IPS-NIHi7 (cell line): Measurements from ENCODE around the gene MRPL36.
"Not testable (repeated sequence)": the region's sequence is repeated elsewhere in the genome, so short reads cannot be mapped to it uniquely, and the experiment has no call there.

Source experiments
- DNase-seq: peaks from one replicate; pipeline ENCODE4 v3.0.0; 2012; ENCODE audit warnings: mixed read lengths; ENCODE audit errors: extremely low spot score

The MRPL36 gene

DNA sequence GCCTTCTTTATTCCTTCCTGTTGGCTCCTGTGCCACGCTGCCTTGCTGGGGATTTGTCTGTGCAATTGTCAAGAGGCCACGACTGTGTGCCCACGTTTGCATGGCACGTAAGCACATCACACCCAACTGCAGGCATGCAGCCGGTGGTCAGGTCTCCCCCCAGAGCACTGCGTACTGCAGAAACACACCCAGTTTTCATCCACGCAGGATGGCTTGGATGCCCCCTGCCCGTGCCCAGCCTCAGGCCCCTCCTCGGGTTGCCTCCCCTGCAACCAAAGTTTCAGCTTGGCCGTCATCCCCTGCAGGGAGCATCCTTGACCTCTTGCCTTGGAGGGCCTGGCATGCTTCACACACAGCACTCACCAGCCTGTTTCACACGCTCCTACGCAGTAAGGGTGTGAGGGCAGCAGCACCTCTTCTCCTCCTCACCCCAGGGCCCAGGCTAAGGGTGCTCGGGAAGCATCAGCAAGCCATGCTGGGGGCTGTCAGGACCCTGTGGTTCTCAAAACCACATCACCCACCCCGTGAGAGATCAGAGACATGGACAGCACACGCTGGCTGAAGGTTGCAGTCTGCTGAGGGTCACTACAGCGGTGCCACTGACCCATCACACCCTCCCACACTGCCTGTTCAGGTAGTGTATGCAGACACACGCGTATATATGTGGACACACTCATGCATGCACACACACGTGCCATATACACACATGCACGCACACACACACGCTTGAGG, 3.1 kb downstream of the MRPL36 start:
- DNase-seq = no peak

DNA sequence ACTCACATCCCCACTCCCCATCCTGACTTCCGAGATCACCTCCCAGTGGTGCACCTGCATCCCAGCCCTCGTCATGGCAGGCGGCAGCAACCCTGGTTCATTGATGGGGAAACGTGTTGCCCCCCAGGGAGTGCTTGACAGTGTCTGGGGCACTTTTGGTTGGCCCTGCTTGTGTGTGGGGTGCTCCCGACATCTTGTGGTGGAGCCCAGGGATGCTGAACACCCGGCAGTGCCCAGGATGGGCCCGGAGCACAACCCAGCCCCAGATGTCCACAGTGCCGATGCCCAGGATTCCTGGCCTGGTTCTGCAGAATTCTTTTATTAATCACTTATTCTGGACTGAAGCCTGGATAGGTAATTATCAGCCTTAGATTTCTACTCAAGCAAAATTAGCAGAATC, 3.7 kb downstream of the MRPL36 start:
- no peak for DNase-seq

DNA sequence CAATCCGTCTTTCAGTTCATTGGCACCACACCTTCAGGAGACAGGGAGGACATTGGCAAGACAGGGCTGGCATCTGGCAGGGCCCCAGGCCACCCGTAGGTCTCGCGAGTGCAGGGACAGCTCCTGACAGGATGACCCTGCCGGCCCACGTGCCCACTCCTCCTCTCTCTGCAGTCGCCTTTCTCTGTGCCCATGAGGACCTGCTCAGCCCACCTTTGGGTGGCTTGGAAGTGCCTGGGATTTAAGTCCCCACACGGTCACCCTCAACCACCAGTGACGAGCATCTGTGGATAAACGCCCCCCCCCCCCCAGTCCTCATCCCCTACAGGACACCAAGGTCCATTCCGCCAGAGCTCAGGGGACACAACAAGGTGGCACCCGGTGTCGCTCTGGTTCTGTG, 4.1 kb downstream of the MRPL36 start:
- no peak for DNase-seq

DNA sequence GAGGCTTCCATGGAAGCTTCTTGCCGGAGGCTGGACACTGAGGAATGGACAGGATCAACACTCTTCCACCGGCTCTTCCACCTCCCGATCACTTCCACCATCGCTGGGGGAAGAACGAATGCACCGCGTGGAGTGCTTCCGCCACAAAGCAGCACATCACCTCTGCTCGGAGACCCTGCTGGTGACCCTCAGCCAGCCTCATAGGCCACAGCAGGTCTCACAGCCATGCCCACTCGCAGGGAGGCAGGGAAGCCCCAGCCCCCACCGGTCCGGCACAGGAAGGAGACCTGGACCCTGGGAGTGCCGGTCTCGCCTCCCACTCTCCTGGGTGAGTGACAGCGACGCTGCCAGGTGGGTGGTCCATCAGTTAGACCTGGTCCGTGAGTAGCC, 4.7 kb downstream of the MRPL36 start:
- no peak for DNase-seq

DNA sequence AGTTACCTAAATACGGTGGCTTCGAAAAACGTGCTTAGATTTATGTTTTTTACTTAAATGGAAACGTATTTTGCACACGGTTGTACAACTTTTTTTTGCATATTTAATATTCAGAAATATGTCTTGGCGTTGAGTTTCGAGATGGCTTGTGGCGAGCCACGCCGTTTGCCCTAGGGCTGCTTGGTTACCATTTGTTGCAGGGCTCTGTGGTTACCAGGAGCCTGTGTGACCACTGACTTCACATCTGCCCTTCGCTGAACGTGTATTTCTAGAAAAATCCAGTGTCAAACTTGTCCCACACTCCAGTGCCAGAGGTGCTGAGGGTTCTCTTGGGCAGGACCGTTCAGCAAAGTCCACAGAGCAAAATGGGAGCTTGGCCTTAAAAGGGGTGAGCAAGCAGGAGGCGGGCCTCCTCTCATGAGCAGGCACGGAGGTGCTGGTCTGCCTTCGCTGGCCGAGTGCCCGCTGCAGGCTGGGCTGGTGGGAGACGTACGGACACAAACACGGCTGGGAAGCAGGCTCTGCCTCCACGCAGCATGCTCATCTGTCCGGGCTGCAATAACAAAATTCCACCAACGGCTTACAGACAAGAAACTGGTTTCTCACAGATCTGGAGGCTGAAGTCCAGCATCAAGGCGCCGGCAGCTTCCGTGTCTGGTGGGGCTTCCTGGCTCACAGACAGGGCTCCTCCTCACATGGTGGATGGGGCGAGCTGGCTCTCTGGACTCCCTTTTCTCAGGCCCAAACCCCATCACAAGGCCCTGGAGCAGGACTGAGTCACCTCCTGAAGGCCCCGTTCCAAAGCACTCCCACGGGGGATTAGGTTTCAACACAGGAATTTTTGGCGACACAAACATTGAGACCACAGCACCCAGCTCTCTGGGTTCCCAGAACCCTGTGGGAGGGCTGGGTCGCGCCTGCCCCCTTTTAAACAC, 5.4 kb downstream of the MRPL36 start:
- no peak for DNase-seq

- DNase-seq = no peak
Observed at GRCh38 chr5:1793301-1793740, 6.3 kb downstream of the MRPL36 start.

GRCh38 chr5:1792842-1793266, 6.8 kb downstream of the MRPL36 start:
- no peak for DNase-seq

GRCh38 chr5:1791176-1791575, 8.5 kb downstream of the MRPL36 start:
- DNase-seq = no peak

DNA sequence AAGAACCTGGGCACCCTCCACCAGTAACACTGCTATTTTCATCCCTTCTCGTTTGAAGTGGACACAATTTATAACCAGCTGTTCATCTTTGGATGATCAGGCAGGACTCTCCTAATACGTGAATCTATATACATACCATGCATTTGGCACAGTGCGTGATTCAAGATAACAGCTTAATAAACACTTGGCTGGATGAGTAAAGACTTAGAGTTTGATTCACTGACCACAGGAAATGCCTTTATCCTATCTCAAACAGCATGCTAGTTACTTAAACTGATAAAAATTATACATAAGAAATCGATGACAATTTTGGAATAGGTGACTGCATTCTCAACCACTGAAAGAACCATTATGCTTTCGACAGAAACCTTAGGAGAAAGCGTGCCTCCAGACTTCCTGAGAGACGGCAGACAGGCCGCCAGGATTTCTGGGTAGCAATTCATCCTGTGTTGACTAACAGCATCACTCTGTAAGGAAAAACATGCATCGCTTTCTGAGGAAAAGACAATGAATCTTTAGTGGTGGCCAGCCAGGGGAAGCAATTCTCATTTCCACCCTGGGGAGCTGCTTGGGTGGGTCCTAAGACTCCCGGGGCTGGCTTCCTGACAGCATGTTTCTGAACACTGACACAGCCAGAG, 9.7 kb downstream of the MRPL36 start:
- no peak for DNase-seq

DNA sequence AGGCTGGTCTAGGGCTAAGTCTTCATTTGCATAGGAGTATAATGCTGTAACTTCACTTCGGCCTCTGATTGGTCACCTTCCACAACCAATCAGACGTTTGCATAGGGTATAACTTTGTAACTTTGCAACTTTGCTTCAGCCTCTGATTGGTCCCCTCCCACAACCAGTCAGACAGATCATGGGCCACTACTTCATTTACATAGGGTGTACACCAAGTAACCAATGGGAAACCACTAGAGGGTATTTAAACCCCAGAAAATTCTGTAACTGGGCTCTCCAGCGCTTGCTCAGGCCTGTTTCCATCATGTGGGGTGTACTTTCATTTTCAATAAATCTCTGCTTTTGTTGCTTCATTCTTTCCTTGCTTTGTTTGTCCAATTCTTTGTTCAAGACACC, 10.2 kb downstream of the MRPL36 start:
- DNase-seq = not testable (repeated sequence)

- no peak for DNase-seq
Observed at GRCh38 chr5:1788828-1789227, 10.8 kb downstream of the MRPL36 start.

DNA sequence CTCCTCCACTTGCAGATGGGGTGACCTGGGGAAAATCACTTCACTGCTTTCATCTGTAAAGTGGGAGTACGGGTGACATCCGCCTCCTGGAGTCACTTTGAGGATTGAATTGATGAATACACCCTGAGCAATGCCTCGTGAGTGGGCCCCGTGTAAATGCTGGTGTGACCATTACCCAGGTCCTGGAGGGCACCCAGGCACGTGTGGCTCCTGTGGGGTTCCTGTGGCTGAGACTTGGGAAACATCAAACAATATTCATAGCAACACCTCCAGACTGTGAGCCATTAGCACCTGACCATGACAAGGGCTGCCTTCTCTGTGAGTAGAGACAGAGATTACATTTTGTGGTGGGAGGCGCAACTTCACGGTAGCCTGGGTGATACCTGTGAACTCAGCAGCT, 11.4 kb downstream of the MRPL36 start:
- no peak for DNase-seq

- no peak for DNase-seq
Observed at GRCh38 chr5:1787472-1788047, 12.1 kb downstream of the MRPL36 start.

DNA sequence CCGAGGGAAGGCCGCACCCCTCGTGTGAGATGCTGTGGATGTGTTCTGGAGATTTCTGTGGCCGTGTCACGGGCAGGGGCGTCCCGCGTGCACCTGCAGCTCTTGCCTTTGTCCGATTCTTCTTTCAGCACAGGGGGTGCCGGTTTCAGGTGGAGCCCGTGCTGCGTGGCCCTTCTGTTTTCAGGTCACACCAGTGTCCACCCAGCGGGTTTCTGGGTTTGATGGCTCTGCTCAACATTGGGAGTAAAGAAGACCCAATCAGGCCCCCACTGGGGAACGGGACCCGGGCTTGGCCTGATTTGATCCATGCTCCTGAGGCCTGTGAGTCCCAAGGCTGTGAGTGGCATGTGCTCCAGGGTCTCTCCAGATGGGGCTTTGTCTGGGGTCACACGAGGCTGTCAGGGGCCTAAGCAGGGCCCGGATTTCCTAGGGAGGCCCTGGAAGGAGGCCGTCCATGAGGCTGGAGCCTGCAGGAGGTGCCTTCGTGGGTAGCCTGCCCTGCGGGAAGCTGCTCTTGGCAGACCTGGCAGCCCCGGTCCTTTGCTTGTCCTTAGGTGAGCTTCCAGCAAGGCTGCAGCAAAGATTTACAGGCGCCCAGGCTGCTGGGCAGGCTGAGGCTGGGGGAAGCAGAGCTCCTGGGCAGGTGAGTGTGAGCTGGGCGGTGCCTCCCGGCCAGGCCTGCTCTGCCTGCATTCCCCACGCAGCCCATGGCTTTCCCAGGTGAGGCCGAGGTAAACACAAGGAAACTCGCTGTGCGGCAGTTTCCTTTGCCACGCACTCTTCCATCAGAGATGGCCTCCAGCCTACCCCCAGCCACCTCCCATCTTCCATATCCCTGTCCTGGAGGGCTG, 12.8 kb downstream of the MRPL36 start:
- no peak for DNase-seq

DNA sequence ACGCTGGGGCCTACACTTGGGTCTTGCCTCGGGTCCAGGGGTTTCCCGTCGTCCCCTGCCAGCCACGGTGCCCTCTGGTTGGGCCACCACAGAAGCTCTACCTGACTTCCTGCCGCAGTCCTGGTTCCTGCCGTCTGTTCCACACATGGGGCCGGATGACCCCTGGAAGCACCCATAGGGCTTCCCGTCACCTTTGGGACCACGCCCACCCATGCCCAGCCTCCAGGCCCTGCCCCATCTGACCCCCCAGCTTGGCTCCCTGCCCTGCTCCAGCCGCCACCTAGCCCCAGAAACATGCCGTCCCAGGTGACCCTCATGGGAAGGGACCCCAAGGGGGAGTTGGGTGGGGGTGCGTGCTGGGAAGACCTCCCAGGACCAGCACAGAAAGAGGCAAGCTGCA, 13.7 kb downstream of the MRPL36 start:
- no peak for DNase-seq

GRCh38 chr5:1785062-1785461, 14.6 kb downstream of the MRPL36 start:
- DNase-seq = no peak

DNA sequence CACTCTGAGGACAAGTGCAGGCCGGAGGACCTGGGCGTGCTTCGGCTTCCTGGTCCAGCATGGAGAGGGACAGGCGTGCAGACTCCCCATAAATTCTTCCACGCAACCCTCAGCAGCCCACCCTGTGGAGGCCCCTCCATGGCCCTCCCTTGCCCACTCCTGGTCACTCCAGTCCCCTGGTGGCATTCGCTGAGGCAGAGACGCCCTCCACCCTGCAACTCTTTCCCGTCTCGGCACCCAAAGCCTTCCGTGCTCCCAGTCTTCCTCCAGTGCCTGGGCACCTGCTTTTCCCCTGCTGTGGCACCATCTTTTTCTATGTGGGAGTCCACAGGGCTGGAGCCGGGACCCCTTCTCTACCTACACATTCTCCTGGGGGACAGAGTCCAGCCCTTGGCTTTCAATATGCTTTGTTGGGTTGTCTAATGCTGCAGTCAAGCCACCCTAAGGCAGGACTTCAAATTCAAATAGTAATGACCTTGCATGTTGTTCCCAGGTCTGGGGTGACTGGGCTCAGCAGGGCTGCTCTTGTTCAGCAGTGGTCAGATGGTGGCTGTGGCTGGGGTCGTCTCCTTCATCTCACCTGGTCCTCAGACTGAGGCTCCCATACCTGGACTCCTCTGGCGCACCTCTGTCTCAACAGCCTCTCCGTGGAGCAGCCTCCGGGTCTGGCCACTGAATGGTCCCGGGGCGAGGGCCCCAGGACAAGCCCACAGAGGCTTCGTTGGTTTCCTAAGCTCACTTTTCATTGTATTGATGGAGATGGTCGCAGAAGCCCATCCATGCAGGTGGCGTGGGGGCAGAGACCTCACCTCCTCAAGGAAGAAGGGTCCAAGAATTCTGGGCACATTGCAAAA, 15.2 kb downstream of the MRPL36 start:
- DNase-seq = no peak

DNA sequence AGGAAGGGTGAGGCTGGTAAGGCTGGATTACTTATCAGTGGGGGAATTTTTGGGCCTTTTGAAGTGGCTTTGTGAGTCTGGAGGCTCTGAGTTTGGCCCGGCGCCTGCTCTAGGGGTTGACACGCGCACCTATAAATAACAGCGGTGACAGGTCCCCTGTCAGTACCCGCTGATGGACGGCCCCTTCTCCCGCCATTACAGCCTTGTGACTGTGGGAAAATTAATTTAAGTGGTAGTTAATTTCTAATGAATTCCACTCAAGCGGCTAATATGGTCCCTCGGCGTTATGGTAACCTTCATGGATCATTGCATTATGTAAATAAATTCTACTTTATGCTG, 16.5 kb downstream of the MRPL36 start:
- no peak for DNase-seq

DNA sequence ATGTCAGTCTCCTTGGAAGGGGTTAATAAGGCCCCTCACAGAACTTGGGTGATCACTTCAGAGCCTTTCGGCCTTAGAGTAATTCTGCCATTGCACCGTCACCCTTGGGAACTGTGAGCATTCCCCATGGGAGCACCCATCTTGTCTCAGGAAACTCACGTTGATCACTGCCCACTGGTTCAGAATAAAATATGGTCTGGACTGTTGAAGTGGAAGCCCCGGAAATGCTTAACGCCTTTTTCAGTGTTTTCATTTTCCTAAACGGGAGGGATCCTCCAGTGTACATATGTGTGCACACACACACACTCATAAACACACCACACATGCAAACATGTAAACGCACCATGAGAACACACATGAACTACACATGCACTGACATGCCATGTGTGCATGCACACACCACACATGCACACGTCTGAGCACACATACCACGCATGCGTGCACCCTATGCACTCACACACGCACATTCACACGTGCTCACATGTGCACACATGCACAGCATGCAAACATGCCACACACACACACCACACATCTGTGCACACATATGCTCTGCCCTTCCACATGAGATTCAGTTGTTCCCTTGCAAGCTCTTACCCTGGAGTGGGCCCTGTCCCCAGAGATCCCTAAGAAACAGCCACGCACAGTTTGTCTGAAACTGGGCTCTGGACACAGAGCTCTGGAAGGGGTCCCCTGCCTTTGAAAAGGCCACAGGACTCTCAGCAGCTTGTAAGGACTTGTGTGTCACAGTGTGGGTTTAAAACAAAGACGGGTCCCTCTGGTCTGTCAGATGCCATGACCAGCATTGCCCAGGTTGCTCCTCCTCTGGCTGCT, 17.0 kb downstream of the MRPL36 start:
- DNase-seq = no peak
